IPS-NIHi7 (cell line): ENCODE data around the gene ADPGK.
"Not testable (repeated sequence)": the region's sequence is repeated elsewhere in the genome, so short reads cannot be mapped to it uniquely, and the experiment has no call there.

ENCODE experiments used
- DNase-seq: peaks from one replicate; pipeline ENCODE4 v3.0.0; 2012; ENCODE audit warnings: mixed read lengths; ENCODE audit errors: extremely low spot score

Gene ADPGK

DNA sequence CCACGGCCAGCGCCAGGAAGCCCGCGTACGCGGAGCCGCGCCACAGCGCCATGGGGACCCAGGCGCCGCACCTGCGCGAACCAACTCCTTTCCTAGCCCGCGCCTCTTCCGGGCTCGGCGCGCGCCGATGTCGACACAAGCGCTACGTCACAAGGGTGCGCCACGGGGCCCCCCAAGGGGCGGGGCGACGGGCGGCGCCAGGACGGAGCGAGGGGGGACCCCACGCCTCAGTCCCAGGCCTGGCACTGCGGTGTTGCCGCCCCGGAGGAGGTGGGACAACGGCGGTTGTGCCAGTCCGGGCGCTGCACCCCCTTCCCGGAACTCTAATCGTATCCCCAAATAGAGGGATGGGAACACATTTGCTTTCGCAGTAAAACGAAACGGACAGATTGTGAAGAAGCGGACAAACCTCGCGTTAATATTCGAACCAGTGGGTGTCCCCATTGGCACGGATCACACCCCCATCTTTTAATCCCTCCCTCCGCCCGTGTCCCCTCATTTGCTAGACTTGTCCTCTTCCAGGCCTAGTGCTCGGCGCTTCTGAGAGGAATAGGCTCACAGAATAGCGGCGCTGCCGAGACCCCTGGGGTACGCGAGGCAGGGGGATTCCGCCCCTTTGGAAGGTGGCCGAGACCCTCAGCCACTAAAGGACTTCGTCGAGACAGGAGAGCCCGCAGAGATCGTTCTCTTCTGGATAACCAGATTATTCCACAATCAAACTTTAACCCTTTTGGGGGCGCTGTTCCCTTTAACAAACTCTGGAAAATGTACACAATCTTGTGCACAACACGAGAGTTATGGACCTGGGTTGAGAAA lies at the start of gene ADPGK:
ADPGK (minus strand) TSS at position 119 of the 816 bp plus-strand sequence; CDS start at position 52, 67 bp downstream.
- peak; percentile 98 for DNase-seq

DNA sequence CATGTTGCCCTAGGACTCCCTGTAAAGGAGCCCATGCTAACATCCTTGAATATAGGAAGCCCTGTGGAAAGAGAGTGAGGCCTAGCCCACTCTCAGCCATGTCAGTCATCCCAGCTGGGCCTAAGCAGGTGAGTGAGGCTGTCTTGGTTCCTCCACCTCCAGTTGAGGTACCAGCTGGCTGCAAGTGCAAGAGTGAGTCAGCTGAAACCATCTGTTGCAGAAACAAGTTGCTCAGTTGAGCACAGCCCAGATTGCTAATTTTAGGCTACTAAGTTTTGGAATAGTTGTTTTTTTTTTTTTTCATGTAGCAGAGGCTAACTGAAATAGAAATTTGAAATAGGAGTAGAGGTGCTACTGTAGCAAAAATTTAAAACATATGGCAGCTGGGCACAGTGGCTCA lies 43.7 kb upstream of the ADPGK start:
- DNase-seq: no peak

DNA sequence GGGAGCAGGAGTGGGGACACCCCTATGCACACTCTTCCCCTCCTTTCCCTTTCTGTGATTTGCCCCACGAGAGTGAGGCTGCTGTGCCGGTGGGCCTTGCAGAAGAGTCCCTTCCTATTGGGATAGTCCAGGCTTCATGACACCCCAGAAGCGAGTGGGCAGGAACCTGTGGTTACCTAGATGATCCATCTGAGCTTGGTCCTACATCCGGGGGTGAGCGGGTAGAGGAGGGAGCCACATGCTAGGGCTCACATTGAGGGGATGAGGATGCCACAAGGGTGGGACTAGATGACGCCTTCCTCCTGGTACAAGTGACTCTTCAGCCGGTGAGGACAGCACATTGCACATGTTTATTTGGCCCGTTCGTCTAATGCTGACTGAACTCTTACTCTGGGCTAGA lies 43.1 kb upstream of the ADPGK start:
- DNase-seq: no peak

DNA sequence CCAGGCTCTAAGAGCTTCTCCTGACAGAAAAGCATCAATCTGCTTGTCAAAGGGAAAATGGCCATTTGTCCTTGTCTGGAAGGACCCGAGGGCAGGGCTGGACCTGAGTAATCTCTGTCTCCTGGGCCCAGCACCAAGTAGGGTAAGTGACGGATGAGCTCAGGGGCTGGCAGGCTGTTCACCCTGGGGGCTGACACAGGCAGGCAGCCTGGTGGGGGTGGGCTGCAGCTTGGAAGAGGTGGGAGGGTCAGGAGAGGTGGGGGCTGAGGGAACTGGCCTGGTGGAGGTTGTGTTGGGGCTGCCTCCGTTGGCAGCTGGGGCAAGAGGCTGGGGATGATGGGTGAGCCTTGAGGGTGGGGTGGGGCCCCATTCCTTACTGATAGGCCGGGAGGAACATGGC lies 42.3 kb upstream of the ADPGK start:
- DNase-seq: no peak

DNA sequence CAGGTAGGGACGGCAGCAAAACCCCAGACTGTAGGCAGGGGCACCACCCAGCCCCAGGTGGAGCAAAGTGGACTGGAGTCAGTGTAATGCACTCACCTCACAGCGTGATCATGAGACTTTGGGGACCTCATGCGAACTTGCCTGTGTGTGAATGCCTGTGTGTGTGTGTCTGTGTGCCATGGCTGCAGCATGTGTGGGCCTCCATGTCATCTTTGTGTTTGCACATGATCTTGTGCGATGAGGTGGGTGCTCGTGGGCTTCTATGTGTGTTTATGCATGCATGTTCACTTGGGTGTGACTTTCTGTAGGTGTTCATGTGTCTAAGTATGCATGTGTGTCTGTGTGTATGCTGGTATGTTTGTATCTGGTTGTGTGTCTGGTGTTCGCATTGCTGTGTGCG lies 41.2 kb upstream of the ADPGK start:
- no peak for DNase-seq

DNA sequence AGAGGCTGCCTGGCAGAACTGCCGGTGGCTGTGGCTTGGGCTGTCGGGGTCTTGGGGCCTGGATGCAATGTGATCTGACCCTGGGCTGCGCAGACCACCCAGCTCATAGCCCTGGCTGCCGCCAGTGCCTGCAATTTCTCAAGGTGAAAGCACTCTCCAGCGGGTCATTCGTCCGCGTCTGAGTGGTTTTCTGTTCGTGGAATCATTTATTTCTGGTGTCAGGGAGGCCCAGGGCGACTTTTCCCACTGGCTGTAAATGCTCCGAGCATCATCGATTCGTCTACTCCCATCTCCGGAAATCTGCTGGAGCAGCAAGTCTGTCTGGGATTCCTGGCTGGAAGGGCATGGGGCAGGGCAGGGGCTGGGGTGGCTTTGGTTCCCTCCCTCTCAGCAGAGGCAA lies 40.6 kb upstream of the ADPGK start:
- DNase-seq: no peak

DNA sequence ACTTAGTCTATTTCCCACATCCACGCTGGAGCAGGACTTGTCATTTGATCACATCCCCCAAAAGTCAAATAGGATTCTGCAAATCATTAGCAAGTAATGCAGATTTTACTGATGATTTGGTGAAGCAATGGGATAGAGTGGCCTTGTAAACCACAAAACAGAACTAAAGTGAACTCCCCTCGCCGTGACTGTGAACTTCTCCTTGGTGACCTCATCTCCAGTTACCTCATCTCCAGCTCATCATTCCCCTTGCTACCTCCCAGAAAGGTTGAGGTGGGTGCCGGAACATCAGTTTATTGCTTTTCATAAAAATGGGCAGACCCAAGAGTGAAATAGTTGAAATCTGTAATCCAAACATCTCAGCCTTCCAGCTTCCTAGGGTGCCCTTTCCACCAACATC lies 36.7 kb upstream of the ADPGK start:
- DNase-seq: no peak

DNA sequence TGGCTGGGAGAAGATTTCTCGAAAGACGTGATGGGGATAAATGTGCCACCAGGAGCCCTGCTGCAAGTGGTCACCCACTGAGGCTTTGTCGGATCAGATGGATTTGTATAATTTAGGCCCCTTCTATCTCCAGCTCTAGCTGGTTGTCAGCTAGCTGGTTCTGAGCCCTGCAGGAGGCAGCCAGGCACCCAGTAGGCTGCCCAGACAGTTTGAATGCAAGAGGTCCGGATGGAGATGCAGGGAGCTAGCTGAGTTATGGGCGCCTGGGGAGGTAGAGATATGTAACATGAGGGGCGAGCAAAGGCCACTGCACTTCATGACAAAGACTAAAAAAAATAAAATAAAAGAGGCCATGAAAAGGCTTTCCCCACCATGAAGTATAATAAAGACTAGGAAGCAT lies 35.1 kb upstream of the ADPGK start:
- DNase-seq: no peak

DNA sequence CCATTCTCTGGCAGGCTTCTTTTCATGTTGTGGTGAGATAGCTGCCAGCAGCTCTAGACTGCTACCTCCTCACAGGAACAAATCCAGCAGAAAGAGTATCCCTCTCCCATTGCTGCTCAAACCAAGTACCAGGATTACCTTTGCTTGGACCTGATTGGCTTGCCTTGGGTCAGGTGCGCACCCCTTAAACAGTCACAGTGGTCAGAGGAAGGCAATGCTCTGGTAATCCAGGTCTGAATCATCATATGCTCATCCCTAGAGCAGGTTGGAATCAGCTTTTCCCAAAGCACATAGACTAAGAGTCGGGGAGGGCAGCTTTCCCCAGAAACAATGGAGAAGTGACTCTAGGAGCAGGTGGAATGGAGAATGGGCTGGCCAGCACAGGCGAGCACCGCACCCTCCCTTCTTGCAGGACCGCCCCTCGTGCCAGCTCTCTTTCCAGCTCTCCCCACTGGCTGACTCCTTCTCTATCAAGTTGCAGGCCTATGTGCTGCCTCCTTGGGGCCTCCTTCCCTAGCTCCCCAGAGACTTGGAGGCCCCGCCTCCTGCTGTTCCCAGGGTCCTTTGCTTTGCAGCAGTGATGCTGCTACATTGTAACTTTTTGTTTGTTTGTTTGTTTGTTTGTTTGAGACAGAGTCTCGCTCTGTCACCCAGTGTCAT lies 29.9 kb upstream of the ADPGK start:
- DNase-seq: peak; percentile 51

DNA sequence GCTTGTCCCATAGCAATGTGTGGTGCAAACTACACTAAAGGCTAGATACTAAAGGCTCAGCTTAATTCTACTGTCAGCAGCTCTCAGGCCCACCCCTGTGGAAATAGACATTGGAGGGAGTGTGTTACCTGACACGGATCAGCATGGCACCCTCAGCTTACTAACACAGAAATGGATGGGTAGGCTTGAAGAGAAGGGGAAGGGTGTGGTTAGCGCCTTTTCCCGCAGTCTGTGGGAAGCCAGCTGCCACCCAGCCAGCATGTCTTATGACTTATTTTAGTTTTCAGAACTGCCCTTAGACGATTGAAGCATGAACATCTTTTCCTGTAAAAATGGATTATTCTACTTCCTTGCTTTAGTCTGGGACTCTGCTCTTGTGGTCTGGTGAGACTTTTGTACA lies 25.8 kb upstream of the ADPGK start:
- DNase-seq: no peak

DNA sequence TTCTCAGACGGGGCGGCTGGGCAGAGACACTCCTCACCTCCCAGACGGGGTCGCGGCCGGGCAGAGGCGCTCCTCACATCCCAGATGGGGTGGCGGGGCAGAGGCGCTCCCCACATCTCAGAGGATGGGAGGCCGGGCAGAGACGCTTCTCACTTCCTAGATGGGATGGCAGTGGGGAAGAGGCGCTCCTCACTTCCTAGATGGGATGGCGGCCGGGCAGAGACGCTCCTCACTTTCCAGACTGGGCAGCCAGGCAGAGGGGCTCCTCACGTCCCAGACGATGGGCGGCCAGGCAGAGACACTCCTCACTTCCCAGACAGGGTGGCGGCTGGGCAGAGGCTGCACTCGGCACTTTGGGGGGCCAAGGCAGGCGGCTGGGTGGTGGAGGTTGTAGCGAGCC lies 23.8 kb upstream of the ADPGK start:
- DNase-seq: not testable (repeated sequence)

DNA sequence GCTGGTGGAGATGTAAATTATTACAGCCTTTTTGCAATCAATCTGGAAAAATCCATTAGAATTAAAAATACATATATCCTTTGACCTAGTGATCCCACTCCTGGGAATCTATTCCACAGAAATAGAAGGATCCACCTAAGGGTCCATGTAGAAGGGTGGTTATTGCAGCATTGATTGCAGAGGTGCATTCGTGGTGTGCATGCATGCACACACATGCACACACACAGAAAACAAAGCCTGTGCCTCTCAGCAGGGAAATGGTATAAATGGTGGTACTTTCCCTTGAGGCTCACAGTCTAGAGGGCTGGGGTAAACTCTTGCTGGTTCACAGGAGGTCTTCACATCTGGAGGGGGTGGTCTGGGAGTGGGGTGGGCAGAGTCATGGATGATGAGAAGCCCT lies 19.4 kb upstream of the ADPGK start:
- DNase-seq: no peak

DNA sequence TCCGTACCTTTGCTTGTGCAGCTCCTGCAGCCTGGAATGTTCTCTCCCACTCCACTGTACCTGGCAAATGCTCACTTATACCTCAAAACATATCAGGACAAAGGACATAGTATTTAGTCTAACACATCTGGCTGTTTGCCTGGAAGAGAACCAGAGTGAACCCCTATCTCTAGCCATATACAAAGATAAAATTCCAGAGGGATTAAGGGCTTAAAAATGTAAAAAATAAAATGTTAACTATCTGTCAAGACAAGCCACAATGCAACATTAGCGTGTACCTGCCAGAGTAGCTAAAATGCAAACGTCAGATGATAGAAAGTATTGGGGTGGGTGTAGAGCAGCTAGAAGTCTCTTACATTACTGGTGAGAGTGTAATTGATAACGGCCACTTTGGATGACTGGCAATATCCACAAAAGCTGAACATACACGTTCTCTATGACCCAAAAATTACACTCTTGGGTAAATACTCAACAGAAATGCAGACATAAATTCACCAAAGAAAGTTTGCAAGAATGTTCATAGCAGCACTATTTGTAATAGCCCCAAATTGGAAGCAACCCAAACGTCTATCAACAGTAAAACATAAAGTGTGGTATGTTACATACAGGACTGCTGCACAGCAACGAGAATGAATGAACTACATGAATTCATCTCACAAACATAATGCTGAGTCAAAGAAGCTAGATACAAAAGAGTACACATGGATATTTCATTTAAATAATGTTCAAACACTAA lies 18.2 kb upstream of the ADPGK start:
- no peak for DNase-seq

DNA sequence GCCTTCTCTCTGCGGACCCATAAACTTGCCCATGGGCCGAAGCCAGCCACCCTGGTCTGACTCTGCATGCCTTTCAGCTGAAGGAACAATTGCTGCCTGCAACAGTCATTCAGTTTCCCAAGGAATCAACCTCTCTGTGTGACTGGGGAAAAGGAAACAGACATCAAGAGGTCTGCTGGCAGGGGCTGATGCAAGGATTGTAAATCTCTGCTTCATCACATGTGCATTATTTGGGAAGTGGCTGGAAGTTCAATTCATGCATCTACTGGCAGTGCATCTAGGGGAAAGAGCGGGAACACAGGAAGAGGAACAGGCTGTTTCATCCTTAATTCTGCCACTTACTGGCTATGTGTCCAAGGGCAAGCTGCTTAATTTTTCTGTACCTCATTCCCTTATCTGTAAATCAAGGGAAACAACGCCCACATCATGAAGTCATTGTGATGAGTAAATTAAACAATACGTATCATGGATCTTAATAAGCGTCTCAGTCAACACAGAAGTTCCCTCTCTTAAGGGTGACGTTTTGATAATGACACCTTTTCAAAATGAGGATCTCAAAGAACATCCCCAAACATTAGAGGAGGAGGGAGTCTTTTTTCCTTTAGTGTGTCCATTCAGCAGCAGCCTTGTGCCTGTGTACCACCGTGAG lies 17.4 kb upstream of the ADPGK start:
- no peak for DNase-seq

DNA sequence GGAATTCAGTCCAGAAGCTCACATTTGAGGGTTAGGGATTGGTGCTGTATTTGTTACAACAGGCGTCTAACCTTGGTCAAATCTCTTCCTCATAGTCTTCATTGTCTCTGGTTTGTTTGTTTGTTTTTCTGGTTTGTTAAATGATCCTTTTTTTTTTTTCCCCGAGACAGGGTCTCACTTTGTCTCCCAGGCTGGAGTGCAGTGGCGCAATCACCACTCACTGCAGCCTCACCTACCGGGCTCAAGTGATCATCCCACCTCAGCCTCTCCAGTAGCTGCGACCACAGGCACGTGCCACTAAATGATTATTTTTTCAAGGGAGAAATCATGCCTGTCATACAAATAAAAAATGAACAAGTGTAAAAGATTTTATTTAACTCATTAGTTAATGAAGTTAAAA lies 14.3 kb upstream of the ADPGK start:
- no peak for DNase-seq

DNA sequence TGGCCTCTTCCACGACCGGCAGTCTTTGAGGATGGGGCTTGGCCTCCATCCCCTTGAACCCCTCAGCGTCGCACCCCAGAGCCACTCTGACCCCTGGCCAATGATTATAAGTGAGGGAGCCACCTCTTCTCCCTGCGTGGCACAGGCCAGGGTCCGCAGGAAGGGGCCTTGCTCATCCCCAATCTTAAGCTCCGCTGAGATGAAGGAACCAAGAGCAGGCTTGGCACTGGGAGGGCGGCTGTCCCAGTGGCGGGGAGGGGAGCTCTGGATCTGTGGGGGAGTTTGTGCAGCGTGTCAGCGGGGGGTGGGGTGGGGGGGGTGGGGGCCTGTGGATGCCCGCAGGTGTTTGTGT lies 13.8 kb upstream of the ADPGK start:
- DNase-seq: no peak

DNA sequence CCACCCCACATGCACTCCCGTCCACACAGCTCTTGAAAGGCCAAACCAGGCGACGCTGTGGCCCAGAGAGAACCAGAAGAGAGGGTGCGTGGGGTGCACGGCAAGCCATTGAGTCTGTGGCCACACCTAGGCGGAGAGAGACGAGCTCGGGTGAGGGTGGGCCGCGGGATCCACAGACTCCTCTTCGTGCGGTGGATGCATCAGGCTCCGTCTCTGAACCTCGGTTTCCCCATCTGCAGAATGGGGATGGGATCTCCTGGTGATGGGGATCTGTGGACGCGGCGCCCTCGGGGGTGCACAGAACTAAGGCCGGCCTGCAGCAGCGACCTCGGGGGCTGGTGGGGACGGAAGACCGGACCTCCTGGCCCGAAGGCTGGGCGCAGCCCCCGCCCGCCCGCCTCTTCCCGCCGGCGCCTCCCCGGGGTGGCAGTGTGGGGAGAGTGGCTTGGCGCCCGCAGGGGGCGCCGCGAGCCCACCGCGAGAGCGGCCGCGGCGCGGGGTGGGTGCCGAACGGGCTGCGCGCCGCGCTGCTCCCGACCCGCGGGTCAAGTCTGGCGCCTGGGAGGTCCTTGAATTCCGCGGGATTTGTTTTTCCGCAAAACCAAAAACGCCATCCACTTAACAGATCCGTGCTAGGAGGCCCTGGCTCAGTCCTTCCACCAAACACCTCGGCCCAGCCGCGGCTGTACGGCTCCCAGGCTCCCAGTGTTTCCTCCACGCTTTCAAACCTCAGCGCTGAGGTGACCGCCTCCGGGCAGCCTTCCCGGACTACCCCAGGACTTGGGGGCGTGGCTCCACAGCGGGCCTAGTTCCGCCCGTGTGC lies 13.2 kb upstream of the ADPGK start:
- DNase-seq: peak; percentile 78

DNA sequence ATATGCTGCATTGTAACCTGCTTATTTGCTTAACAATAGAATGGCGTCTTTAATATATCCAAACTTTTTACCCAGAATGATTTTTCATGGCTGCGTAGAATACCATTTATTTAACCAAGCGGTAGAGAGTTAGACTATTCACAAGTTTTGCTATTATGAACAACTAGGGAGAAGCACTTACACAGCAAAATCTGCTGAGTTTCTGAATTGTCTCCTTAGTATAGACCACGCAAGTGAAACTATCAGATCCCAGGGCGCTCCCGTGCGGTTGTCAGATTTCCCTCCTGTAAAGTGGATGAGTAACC lies 12.6 kb upstream of the ADPGK start:
- no peak for DNase-seq

DNA sequence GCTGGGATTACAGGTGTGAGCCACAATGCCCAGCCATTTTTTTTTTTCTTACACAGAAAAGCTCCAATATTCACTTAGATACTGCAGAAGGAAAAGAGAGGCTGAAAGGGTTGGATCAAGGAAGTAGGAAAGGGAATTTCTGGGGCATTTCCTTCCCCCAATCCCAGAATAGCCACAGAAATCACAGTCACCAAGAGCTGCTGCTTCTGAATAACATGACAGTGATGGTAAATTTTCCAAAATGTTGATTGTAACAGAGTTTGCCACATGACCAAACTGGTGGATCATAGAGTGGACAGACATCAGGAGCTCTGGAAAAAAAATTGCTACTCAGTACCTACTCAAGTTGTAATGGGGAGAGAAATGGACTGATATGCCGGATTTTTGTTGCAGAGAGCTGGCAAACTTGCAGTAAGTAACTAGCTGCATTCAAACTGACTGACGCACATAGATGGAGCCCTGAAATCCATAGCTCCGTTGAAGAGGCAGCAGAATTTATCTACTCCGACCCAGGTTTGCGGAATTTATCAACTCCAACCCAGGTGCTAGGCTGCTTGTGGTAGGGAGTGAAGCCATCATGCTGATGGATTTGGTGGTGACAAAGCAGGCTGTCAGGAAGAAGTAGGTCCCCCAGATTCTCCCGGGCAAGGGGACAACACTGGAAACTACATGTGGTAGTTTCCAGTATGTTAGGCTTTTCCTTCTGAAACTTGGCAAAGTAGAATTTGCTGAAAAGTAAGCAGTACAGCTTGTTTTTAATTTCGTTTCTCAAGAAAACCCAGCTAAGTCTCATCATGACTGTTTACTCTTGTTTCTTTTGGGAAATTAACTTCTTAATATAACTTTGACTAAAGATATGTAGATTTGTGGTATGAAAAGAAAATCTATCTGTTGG lies 10.5 kb upstream of the ADPGK start:
- DNase-seq: no peak

DNA sequence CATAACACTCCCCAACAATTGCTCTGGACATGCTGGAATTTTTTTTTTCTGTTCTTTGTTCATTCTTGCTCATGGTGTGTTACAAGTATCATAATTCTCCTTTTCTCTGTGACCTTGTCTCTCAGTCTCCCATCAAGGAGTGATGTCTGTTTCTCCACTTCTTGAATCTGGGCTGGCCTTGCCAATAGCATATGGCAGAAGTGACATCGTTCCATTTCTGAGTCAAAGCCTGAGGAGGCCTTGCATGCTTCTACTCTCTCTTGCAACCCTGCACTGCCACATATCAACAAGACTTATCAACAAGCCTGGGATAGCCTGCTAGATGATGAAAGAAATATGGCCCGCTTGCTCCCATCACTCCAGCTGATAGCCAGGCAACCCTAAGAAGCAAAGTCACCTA lies 8.9 kb upstream of the ADPGK start:
- DNase-seq: no peak
